Measurements from ENCODE around the gene GPR34.
"Not testable (repeated sequence)": the region's sequence is repeated elsewhere in the genome, so short reads cannot be mapped to it uniquely, and the experiment has no call there.

GPR34 gene

DNA sequence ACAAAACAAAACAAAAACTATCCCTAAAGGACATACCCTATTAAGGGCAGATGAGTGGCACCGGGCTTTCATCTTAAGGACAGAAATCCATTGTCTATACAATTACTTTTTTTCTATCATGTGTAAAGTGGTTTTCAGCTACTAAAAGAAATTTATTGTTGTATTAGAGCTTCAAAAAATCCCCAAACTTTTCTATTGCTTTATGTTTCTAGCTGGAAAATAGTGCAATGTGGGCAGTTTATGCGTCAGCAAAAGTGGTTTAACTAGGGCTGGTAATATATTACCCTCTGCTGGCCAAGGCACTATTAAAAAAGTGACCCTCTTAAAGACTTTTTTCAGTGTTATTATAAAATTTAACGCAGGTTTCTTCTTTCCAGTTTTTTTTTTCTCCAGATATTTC is 19.7 kb downstream of the GPR34 start:
- no peak overlapping the region for H3K27ac Mint-ChIP-seq
- H3K9me3 Mint-ChIP-seq: no peaks in the 10 kb centered on the region
- peaks cover 0 to 10% of the 10 kb centered on the region in 2 donors for H3K27me3 Mint-ChIP-seq
- peaks cover 0 to 10% of the 10 kb centered on the region in 2 donors for H3K36me3 Mint-ChIP-seq
- peaks cover 34 to 56% of the 10 kb centered on the region in 2 donors for H3K4me1 Mint-ChIP-seq
- ATAC-seq (replicated peaks) (no peak), DNase-seq (no peak)
- no peak overlapping the region for H3K4me3 Mint-ChIP-seq

DNA sequence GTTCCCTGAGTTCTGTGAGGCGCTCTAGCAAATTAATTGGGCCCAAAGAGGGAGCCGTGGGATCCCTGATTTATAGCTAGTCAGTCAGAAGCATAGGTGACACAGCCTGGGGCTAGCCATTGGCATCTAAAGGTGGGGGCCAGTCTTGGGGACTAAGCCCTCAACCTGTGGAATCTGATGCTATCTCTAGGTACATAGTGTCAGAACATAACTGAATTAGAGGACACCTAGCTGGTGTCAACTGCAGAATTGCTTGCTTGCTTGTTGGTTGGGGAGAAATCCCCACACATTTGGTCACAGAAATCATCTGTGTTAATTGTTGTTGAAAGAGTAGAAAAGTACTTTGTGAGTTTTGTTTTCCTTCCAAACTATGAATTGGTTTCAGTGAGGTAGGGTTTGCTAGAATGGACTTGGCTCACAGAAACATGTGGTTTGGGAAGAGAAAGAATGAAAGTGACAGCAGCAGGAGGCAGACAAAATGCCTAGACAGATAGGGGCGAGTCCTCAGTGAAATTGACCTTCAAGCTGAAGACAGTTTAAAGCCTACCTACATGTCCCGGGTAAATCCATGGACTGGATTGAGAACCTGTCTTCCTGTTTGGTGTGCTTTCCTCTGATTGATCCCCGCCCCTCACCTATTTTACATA is 22.4 kb downstream of the GPR34 start:
- no peak overlapping the region for H3K4me3 Mint-ChIP-seq
- peaks cover 0 to 19% of the 10 kb centered on the region in 2 donors for H3K36me3 Mint-ChIP-seq
- H3K9me3 Mint-ChIP-seq: no peaks in the 10 kb centered on the region
- DNase-seq (no peak), ATAC-seq (replicated peaks) (no peak)
- H3K27me3 Mint-ChIP-seq: peaks cover 0 to 17% of the 10 kb centered on the region in 2 donors
- peaks cover 21 to 46% of the 10 kb centered on the region in 2 donors for H3K4me1 Mint-ChIP-seq
- no peak overlapping the region for H3K27ac Mint-ChIP-seq

DNA sequence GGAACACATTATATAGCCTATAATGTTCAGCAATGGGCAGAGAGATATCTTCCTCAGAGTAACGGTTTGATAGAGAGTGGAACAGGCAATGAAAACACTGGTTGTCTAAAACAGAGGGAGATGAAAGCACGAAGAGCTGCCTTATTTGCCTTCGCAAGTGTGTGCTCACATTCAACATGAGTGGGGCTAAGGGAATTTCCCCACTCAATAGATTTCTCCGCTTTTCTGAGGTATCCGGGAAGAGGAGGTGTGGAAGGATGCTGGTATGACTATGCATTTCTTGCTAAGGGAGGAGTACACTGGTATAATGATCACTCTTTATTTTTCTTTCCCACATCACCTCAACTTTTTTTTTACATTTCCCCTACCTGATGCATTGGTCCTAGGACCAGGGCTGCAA is 27.4 kb downstream of the GPR34 start:
- peaks cover 25 to 30% of the 10 kb centered on the region in 2 donors for H3K36me3 Mint-ChIP-seq
- H3K27ac Mint-ChIP-seq: no peak overlapping the region
- H3K4me1 Mint-ChIP-seq: peaks cover 18 to 28% of the 10 kb centered on the region in 2 donors
- H3K27me3 Mint-ChIP-seq: peaks cover 0 to 14% of the 10 kb centered on the region in 2 donors
- H3K4me3 Mint-ChIP-seq: no peak overlapping the region
- H3K9me3 Mint-ChIP-seq: peaks cover 5 to 12% of the 10 kb centered on the region in 2 donors
- no peak for ATAC-seq (replicated peaks)
- DNase-seq: no peak

DNA sequence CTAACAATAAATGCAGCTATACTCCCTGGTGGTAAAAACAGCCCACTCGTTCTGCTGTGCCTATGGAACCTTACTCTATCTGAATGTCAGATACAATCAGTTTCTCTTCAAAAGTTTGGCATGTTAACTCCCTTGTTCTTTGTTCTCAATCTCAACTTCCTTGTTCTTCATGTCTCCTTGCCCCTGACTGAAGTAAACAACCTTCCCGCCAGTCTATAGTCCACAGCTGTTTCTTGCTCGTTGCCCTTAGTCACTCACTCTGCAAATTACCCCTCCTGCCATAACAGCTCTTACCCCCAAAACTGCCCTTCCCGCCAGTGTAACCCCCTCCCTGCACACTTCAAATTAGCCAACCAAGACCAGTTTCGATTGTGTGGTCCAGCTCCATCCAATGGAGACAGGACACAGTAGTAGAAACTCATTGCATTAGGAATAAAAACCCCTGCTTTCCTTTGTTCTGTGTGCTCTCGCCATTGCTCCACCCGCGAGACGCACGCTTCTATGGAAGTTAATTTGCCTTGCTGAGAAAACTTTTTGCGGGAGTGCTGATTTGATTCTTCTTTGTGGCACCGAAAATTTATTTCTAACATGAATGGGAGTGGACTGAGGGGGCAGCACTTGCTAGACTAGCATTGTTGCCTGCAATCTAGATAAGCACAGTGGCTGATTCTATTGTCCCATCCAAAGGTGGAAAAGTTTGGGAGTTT is 28.1 kb downstream of the GPR34 start:
- Mint-ChIP-seq H3K27ac (no peak overlapping the region), H3K9me3 (peaks cover 5 to 12% of the 10 kb centered on the region in 2 donors), H3K4me1 (peaks cover 19 to 34% of the 10 kb centered on the region in 2 donors), H3K4me3 (no peak overlapping the region), H3K27me3 (peaks cover 0 to 14% of the 10 kb centered on the region in 2 donors), H3K36me3 (peaks cover 25 to 27% of the 10 kb centered on the region in 2 donors)
- ATAC-seq (replicated peaks): no peak
- DNase-seq: no peak

DNA sequence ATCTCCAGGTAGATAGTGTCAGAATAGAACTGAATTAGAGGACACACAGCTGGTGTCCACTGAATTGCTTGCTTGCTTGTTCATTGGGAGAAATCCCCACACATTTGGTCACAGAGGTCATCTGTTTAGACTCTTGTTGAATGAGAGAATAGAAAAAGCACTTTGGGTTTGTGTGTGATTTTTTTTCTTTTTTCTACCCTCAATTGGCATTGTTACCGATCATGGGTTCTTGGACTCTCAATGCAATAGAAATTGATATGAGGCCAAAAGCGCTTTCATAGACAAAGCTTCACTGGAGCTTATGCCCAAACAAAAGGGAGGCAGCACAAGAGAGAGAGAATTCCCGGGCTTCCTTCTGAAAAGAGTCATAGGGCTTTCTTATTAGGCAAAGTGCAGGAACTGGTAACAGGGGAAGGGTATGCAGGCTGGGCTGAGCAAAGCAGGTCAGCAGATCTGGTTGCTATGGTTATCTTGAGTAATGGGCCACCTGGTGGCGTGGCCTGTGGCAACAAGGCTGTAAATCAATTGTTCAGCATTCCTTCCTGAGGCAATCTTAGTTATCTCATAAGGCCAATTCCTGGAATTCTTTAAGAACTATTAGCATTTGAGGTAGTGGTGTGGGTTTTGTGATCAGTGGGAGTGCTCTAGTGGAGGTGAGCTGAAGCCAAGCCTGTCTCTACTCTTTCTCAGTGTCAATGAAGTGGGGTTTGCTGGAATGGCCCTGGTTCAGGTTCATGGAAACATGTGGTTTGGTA is 29.9 kb downstream of the GPR34 start:
- no peak overlapping the region for H3K27ac Mint-ChIP-seq
- H3K4me1 Mint-ChIP-seq: peaks cover 27 to 39% of the 10 kb centered on the region in 2 donors
- no peak overlapping the region for H3K4me3 Mint-ChIP-seq
- H3K27me3 Mint-ChIP-seq: peaks cover 0 to 10% of the 10 kb centered on the region in 2 donors
- no peak for DNase-seq
- H3K9me3 Mint-ChIP-seq: peaks cover 5 to 12% of the 10 kb centered on the region in 2 donors
- H3K36me3 Mint-ChIP-seq: peaks cover 23 to 25% of the 10 kb centered on the region in 2 donors
- no peak for ATAC-seq (replicated peaks)

DNA sequence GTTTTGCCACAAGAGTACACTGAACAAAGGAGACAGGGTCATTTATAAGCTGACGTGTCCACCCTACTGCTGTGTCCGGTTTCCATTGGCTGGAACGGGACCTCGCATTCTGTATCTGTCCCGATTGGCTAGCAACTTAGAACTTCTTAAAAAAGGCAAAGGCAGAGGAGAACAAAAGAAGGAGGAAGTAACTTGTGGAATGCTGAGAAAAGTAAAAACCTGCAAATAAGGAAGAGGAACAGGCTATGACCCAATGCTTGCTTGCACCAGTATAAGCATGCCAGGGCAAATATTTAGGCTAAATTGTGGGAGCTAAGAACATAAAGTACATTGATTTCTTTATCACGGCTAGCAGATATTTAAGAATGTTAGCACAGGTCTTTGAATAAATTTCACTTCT is 30.8 kb downstream of the GPR34 start:
- DNase-seq; ATAC-seq (replicated peaks); H3K27me3 Mint-ChIP-seq: not testable (repeated sequence)
- peaks cover 17 to 25% of the 10 kb centered on the region in 2 donors for H3K36me3 Mint-ChIP-seq
- peak overlapping the region; percentile 9 for H3K27ac Mint-ChIP-seq
- H3K9me3 Mint-ChIP-seq: peaks cover 5 to 12% of the 10 kb centered on the region in 2 donors
- H3K4me1 Mint-ChIP-seq: peaks cover 27 to 33% of the 10 kb centered on the region in 2 donors
- peak overlapping the region in 1 of 2 donors; percentile 15 for H3K4me3 Mint-ChIP-seq

DNA sequence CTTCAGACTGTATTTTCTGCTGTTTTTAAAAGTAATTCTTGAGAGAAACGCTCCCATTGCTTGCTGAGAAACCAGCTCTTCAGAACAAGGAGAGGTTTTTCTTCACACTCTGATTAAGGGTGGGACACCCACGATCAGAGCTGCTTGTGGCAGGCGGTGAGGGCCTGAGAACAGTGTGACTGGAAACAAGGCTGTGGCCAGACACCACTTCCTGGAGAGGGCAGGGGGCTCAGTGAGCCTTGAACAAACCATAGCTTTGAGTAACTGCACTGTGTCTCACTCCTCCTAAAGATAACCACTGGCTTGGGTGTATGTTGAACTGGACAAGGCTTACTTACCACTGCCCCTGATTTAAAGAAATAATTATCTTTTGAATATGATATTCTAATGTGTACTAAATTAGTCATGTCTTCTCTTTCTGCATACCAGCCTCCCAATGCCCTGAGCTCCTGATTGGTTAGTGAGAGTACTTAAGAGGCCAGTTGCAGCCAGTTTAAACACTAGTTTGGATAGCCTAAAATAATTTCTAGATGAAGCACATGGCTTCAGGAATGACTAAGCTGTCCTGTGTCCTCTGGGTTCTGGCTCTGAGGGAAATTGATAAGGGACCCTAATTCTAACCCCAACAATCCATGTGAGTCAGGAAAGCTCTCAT is 31.5 kb downstream of the GPR34 start:
- Mint-ChIP-seq H3K36me3 (peaks cover 17 to 25% of the 10 kb centered on the region in 2 donors), H3K4me3 (no peak overlapping the region), H3K27ac (peak overlapping the region; percentile 9), H3K9me3 (peaks cover 5 to 12% of the 10 kb centered on the region in 2 donors), H3K27me3 (peaks cover 0 to 4% of the 10 kb centered on the region in 2 donors), H3K4me1 (peaks cover 27 to 33% of the 10 kb centered on the region in 2 donors)
- DNase-seq: peak; percentile 64
- peak; percentile 93 to 96 for ATAC-seq (replicated peaks)

DNA sequence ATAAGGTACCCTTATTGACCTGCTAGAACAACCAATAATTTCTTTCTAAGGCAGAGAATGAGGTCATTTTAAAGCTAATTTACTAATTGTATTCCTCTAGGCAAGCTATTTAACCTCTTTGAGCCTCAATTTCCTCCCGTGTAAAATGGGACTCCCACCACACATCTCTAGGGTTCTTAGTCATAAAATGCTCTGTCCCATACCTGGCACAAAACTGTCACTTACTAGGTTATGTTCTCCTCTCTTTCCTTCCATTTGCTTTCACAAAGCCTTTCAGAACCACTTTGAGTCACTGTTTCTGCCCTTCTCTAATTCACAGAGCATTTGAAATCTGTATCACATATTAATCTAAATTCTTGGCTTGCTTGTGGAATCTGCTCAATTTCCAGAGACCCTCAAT is 32.8 kb downstream of the GPR34 start:
- Mint-ChIP-seq H3K4me1 (peaks cover 27 to 28% of the 10 kb centered on the region in 2 donors), H3K36me3 (peaks cover 17 to 25% of the 10 kb centered on the region in 2 donors), H3K4me3 (no peak overlapping the region), H3K27me3 (peaks cover 0 to 4% of the 10 kb centered on the region in 2 donors), H3K9me3 (peaks cover 5 to 12% of the 10 kb centered on the region in 2 donors), H3K27ac (no peak overlapping the region)
- DNase-seq (no peak), ATAC-seq (replicated peaks) (no peak)

DNA sequence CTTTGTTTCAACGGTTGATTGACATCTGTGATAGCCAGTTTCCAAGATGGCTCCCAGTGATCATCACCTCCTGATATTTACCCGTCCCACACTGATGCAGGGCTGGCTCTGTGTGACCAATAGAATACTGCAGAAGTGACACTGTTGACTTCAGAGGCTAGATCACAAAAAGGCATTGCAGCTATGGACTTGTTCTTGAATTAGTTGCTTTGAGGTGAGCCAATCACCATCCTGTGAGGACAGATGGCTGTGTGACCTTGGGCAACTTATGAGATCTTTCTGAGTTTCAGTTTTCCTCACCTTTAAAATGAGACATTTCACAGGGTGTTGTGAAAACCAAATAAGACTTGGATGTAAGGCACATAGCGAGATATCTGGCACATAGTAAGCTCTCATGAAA is 33.4 kb downstream of the GPR34 start:
- peak overlapping the region; percentile 3 for H3K27ac Mint-ChIP-seq
- H3K4me1 Mint-ChIP-seq: peaks cover 22% of the 10 kb centered on the region in 2 donors
- DNase-seq (no peak), ATAC-seq (replicated peaks) (no peak)
- peaks cover 13 to 19% of the 10 kb centered on the region in 2 donors for H3K36me3 Mint-ChIP-seq
- H3K27me3 Mint-ChIP-seq: peaks cover 0 to 8% of the 10 kb centered on the region in 2 donors
- no peak overlapping the region for H3K4me3 Mint-ChIP-seq
- peaks cover under 1 to 6% of the 10 kb centered on the region in 2 donors for H3K9me3 Mint-ChIP-seq

DNA sequence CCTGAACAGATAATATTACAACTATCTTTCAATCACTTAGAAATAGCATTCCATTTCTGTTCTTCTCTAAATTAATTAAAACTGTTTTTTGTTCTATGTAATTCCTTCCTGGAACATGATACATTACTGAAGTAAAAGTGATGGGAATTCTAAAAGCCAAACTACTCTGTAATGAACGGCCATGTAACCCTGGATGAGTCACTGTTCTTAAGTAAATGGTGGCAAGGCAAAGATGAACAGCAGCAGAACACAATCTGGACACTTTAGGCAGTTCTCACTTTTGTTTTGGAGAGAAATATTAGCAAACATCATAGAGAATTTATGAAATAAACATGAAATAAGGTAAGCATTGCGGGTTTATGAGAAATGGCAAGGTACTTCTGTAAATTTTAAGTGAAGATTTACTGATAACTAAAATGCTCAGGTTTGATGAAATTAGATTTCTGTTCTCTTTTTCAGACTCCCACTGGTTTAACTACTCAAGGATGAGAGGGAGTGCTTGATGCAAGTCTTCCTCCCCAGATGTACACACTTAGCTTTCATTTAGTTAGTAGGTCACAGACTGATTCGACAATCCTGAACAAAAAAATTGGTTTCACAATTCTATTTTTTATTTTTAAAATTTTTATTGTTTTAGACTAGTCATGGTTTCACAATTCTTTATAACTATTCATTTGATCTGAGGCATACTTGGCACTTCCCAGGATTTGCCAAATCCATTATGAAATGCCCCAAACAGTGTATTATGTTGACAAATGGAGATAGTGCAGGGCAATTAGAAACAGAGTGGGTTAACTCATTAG is 34.2 kb downstream of the GPR34 start:
- H3K27ac Mint-ChIP-seq: no peak overlapping the region

DNA sequence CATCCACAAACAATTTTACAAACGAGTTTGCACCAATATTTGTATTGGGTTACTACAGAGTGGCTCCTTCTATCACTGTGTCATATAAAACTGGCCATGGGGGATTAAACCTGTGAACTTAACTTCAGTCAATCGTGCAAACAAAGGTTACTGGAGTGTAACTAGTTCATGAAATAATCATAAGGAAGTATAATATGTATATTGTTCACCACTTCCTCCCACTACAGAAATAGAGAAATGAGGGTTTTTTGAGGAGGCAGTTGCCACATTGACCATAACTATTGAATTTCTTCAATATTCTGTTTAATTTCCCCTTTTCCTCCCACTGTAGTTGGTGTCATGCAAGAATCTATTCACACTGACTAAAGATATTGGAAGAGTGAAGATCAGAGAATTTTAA is 35.1 kb downstream of the GPR34 start, which contains the start of gene GPR82:
Gene GPR82 (plus strand): TSS at position 356 of the 400 bp plus-strand sequence. CDS start 2,846 bp downstream, outside the sequence.
- ATAC-seq (replicated peaks) (peak; percentile 46 to 55), DNase-seq (no peak)
- Mint-ChIP-seq H3K36me3 (peaks cover 7 to 13% of the 10 kb centered on the region in 2 donors), H3K27me3 (peaks cover 0 to 12% of the 10 kb centered on the region in 2 donors), H3K4me3 (no peak within 1 kb of the TSS), H3K9me3 (peaks cover 0 to 4% of the 10 kb centered on the region in 2 donors), H3K27ac (peak within 1 kb of the TSS; percentile 25), H3K4me1 (peaks cover 21% of the 10 kb centered on the region in 2 donors)

More for the DNA sequence above, 34.2 kb downstream of the GPR34 start:
- DNase-seq (no peak), ATAC-seq (replicated peaks) (peak in 1 of 2 donors; percentile 35)
- H3K27me3 Mint-ChIP-seq: peaks cover 0 to 12% of the 10 kb centered on the region in 2 donors
- H3K4me1 Mint-ChIP-seq: peaks cover 21% of the 10 kb centered on the region in 2 donors
- H3K4me3 Mint-ChIP-seq: no peak overlapping the region
- H3K36me3 Mint-ChIP-seq: peaks cover 11 to 18% of the 10 kb centered on the region in 2 donors
- peaks cover 0 to 4% of the 10 kb centered on the region in 2 donors for H3K9me3 Mint-ChIP-seq

DNA sequence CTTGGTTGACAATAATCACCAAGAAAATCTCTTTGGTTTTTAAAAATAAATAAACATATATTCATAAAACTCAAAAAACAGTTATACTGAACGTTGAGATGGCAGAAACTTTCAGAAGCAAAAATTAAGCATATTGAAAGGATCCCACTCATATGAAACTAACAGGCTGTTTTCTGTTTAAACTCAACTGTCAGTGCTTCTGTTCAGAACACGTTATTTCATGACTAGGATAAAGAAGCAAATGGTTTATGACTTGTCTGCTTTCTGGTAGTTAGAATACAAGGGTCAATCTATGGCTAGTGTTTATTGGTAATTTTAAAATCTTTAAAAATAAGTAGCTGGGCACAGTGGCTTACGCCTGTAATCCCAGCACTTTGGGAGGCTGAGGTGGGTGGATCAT is 39.4 kb downstream of the GPR34 start:
- H3K4me3 Mint-ChIP-seq: no peak overlapping the region
- H3K36me3 Mint-ChIP-seq: no peaks in the 10 kb centered on the region
- peaks cover 0 to 7% of the 10 kb centered on the region in 2 donors for H3K27me3 Mint-ChIP-seq
- H3K27ac Mint-ChIP-seq: no peak overlapping the region
- peaks cover 6 to 8% of the 10 kb centered on the region in 2 donors for H3K4me1 Mint-ChIP-seq
- DNase-seq: no peak
- H3K9me3 Mint-ChIP-seq: no peaks in the 10 kb centered on the region
- no peak for ATAC-seq (replicated peaks)

DNA sequence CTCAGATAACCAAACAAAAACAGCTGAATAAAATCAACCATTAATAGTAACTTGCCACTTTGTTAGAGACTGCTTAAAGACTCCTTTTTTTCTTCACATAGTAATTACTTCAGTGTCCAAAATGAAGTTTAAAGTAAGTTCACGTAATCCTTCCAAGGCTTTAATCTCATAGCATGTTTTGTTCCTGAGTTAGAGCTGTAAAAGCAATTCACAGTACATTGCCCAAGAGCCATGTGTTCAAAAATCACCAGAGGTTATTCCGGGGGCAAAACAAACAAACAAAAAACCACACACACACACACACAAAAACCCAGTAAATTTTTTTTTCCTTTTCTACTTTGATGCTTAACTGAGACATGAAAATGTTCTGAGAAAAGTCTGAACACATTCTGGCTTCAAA is 41.3 kb downstream of the GPR34 start:
- Mint-ChIP-seq H3K27ac (no peak overlapping the region), H3K27me3 (peaks cover 0 to 7% of the 10 kb centered on the region in 2 donors), H3K4me3 (no peak overlapping the region), H3K36me3 (no peaks in the 10 kb centered on the region), H3K9me3 (no peaks in the 10 kb centered on the region), H3K4me1 (peaks cover 9 to 15% of the 10 kb centered on the region in 2 donors)
- ATAC-seq (replicated peaks) (no peak), DNase-seq (no peak)

All from stimulated activated naive B cell treated with anti-CD40 and anti-IgM and Interleukin-4, amounts not matched to agents 10 μg/mL and 1 μg/mL and 100 μg/mL, for 72 hours (primary cell).